Stomach (tissue), 9 donors: ENCODE measurements around the gene ACER1. TPM values are rescaled to one million over a fixed set of nuclear protein-coding genes. Genes with fewer than 3 reads are reported as not detected.
"Not testable (repeated sequence)": the region's sequence is repeated elsewhere in the genome, so short reads cannot be mapped to it uniquely, and the experiment has no call there.

ENCODE experiments used
- DNase-seq, 2 donors: peaks; one replicate each; pipeline versions ENCODE4 v3.0.0 to v3.0.0-alpha.2; 2013 to 2019
- H3K27ac ChIP-seq, 5 donors: fragments of 200-600 bp in 4 of 5; sonication (generic) in 4 of 5; one replicate each; pipeline ENCODE4 v1.5.1; 2013 to 2019; ENCODE audit warnings: mild to moderate bottlenecking in 1 of 5, moderate library complexity in 1 of 5
- H3K27me3 ChIP-seq, 3 donors: fragments of 200-600 bp; sonication (generic); one replicate each; pipeline ENCODE4 v1.5.1; 2017 to 2019; ENCODE audit warnings: mixed run types in 1 of 3
- H3K36me3 ChIP-seq, 4 donors: fragments of 200-600 bp; sonication (generic); 1 replicate in 3 of 4; 2 replicates in 1 of 4; pipeline ENCODE4 v1.5.1; 2016 to 2019
- H3K4me1 ChIP-seq, 4 donors: fragments of 200-600 bp; sonication (generic); one replicate each; pipeline ENCODE4 v1.5.1; 2016 to 2019
- H3K4me3 ChIP-seq, 4 donors: fragments of 200-600 bp; sonication (generic) in 3 of 4; one replicate each; pipeline ENCODE4 v1.5.1; 2016 to 2019; ENCODE audit warnings: mild to moderate bottlenecking in 1 of 4
- H3K9me3 ChIP-seq, 4 donors: fragments of 200-600 bp; sonication (generic); one replicate each; pipeline ENCODE4 v1.5.1; 2016 to 2019
- EP300 ChIP-seq: sonication (generic); formaldehyde crosslinking; IDR thresholded peaks from one replicate; pipeline ENCODE4 v1.6.1; 2017; ENCODE audit warnings: antibody characterized with exemption
- POLR2A ChIP-seq, 4 donors: fragments of 450-650 bp; IDR thresholded peaks; one replicate each; pipeline ENCODE4 v1.6.1; 2016; ENCODE audit warnings: antibody characterized with exemption in 4 of 4, control low read depth in 2 of 4, mild to moderate bottlenecking in 1 of 4, moderate library complexity in 1 of 4
- POLR2AphosphoS5 ChIP-seq, 3 donors: sonication (generic); formaldehyde crosslinking; IDR thresholded peaks; one replicate each; pipeline ENCODE4 v1.6.1; 2016; ENCODE audit warnings: antibody characterized with exemption in 3 of 3
- WGBS, 5 donors: extraction: QIAGEN DNeasy Blood & Tissue Kit in 3 of 5; methylation state at CpG; one replicate each; pipeline versions ENCODE4 v1.1.5 to v1.1.7; 2013 to 2018; 5-methylcytosine and 5-hydroxymethylcytosine counted together
- intact Hi-C: fragments of 100-400 bp; cut with DNase I; formaldehyde crosslinking; loops from one replicate; pipeline ENCODE4 v1.15.1; 2023; ENCODE audit warnings: low total_unique reads
- polyA plus RNA-seq, 3 donors: library from polyadenylated mRNA; stranded (reverse); fragments of 200-250 nt; gene quantifications; one replicate each; pipeline ENCODE4 v1.2.3, GENCODE V29; 2013
- total RNA-seq, 5 donors: library from RNA; depleted of rRNA; stranded (reverse); fragments of >200 nt; gene quantifications; one replicate each; pipeline versions ENCODE4 v1.1.0 to v1.2.3, GENCODE V29; 2014 to 2016
- TF ChIP-seq, protein P1 (sequence below), 7 experiments: fragments of 450-650 bp in 4 of 7; fragments of 200-600 bp in 3 of 7; sonication (generic) in 3 of 7; IDR thresholded peaks; one replicate each; pipeline ENCODE4 v1.5.1; 2016 to 2019; ENCODE audit warnings: antibody characterized with exemption in 7 of 7, control low read depth in 2 of 7, mild to moderate bottlenecking in 1 of 7
- donor health status: healthy with polysubstance abuse.
- donor health status: Bipolar disorder and iron deficiency.
- donor health status: healthy.

Gene ACER1
- total and polyA plus RNA-seq, 8 donors: 0.08 to 3.5 TPM; not detected in 6

DNA sequence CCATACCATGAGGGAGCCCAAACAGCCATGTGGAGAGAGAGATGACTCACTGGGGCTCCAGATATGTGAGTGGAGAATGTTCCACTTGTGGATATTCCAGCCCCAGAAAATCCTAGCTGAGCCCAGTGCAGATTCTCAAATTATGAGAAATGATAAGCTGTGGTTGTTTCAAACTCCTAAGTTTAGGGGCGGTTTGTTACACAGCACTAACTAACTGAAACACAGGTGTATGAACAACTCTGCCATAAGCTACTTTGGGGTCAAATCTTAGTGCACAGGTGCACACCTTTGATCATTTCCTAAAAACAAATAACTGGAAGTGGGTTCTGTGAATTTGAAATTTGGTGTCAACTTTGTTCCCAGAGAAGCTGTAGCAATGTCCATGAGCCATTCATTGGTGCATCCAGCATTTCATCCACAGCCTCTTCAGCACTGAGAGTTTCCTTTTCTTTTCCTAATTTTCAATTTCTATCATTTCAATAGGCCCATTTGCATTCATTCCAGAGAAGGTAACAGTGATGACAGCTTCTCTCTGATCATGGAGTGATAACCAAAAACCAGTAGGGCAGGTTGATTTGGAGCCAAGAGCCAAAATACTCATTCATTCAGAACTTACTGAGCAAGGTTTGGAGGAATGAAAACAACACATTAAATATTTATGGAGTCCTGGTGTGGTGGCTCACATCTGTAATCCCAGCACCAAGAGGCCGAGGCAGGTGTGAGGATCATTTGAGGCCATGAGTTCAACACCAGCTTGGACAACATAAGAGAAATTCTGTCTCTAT is 19.2 kb upstream of the ACER1 start:
- H3K9me3 ChIP-seq: peaks cover 0 to 4% (median 0%) of the 10 kb centered on the region in 4 donors
- DNase-seq: no peak
- no peaks in the 10 kb centered on the region for H3K27me3 ChIP-seq
- H3K4me1 ChIP-seq: no peaks in the 10 kb centered on the region
- WGBS, 5 donors: 77 to 88% (median 86%) methylated on average over 2 of the region's 2 CpGs
- H3K36me3 ChIP-seq: no peaks in the 10 kb centered on the region
- H3K27ac ChIP-seq: no peak overlapping the region
- intact Hi-C loops: no loop called here
- TF ChIP-seq, protein P1, sequence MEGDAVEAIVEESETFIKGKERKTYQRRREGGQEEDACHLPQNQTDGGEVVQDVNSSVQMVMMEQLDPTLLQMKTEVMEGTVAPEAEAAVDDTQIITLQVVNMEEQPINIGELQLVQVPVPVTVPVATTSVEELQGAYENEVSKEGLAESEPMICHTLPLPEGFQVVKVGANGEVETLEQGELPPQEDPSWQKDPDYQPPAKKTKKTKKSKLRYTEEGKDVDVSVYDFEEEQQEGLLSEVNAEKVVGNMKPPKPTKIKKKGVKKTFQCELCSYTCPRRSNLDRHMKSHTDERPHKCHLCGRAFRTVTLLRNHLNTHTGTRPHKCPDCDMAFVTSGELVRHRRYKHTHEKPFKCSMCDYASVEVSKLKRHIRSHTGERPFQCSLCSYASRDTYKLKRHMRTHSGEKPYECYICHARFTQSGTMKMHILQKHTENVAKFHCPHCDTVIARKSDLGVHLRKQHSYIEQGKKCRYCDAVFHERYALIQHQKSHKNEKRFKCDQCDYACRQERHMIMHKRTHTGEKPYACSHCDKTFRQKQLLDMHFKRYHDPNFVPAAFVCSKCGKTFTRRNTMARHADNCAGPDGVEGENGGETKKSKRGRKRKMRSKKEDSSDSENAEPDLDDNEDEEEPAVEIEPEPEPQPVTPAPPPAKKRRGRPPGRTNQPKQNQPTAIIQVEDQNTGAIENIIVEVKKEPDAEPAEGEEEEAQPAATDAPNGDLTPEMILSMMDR (IDR thresholded peaks at IDR 0.05): no peak
- TF ChIP-seq POLR2A (IDR thresholded peaks at IDR 0.05): no peak
- no peak for TF ChIP-seq POLR2AphosphoS5 (IDR thresholded peaks at IDR 0.05)
- TF ChIP-seq EP300: no peak
- no peak overlapping the region for H3K4me3 ChIP-seq

- WGBS, 5 donors: 30 to 60% (median 57%) methylated on average over 2 of the region's 2 CpGs
- TF ChIP-seq, protein P1 (IDR thresholded peaks at IDR 0.05): no peak
- TF ChIP-seq EP300 (no peak), POLR2AphosphoS5 (IDR thresholded peaks at IDR 0.05) (no peak), POLR2A (IDR thresholded peaks at IDR 0.05) (no peak)
- H3K4me3 ChIP-seq: no peak overlapping the region
- intact Hi-C loops: no loop called here
- no peaks in the 10 kb centered on the region for H3K27me3 ChIP-seq
- no peak overlapping the region for H3K27ac ChIP-seq
- H3K4me1 ChIP-seq: no peaks in the 10 kb centered on the region
- DNase-seq: no peak
- H3K9me3 ChIP-seq: peaks cover 0 to 4% (median 0%) of the 10 kb centered on the region in 4 donors
- no peaks in the 10 kb centered on the region for H3K36me3 ChIP-seq
Measured at GRCh38 chr19:6350688-6351087, 17.3 kb upstream of the ACER1 start.

DNA sequence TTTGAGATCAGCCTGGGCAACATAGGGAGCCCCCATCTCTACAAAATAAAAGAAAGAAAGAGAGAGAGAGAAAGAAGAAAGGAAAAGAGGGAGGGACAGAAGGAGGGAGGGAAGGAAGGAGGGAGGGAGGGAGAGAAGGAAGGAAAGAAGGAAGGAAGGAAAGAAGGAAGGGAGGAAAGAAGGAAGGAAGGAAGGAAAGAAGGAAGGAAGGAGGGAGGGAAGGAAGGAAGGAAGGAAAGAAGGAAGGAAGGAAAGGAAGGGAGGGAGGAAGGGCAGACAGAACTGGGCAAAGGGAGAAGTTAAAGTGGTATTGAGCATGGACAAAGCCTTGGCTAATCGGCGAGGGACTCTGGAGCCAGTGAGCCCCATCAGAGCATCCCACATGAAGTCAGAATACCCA is 15.9 kb upstream of the ACER1 start:
- H3K27me3 ChIP-seq, H3K27ac ChIP-seq, H3K4me3 ChIP-seq, H3K9me3 ChIP-seq, DNase-seq, H3K36me3 ChIP-seq, intact Hi-C loops, H3K4me1 ChIP-seq: not testable (repeated sequence)
- 91 to 96% (median 96%) methylated on average over 2 of the region's 2 CpGs for WGBS, 5 donors

DNA sequence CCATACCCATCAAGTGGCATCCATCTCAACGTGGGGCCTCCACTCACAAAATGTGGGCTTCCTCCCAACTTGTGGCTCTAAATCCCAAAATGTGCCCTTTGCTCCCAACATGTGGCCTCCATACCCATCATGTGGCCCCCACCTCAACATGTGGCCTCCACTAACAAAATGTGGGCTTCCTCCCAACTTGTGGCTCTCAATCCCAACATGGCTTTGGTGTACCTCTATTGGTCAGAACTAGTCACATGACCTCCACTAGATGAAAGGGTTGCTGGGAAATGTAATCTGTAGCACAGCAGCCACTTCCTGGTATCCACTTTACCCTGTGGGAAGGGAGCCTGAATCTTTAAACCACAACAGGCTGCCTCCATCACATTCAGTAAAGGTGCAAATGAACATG is 10.1 kb upstream of the ACER1 start:
- no peak overlapping the region for H3K4me3 ChIP-seq
- TF ChIP-seq POLR2AphosphoS5 (IDR thresholded peaks at IDR 0.05) (no peak), POLR2A (IDR thresholded peaks at IDR 0.05) (no peak), EP300 (no peak)
- TF ChIP-seq, protein P1 (IDR thresholded peaks at IDR 0.05): no peak
- H3K36me3 ChIP-seq: no peaks in the 10 kb centered on the region
- no peak for DNase-seq
- no peaks in the 10 kb centered on the region for H3K27me3 ChIP-seq
- H3K9me3 ChIP-seq: no peaks in the 10 kb centered on the region
- no peaks in the 10 kb centered on the region for H3K4me1 ChIP-seq
- H3K27ac ChIP-seq: no peak overlapping the region
- intact Hi-C loops: no loop called here
- WGBS, 5 donors: 84 to 100% (median 94%) methylated on average over 1 of the region's 1 CpG

DNA sequence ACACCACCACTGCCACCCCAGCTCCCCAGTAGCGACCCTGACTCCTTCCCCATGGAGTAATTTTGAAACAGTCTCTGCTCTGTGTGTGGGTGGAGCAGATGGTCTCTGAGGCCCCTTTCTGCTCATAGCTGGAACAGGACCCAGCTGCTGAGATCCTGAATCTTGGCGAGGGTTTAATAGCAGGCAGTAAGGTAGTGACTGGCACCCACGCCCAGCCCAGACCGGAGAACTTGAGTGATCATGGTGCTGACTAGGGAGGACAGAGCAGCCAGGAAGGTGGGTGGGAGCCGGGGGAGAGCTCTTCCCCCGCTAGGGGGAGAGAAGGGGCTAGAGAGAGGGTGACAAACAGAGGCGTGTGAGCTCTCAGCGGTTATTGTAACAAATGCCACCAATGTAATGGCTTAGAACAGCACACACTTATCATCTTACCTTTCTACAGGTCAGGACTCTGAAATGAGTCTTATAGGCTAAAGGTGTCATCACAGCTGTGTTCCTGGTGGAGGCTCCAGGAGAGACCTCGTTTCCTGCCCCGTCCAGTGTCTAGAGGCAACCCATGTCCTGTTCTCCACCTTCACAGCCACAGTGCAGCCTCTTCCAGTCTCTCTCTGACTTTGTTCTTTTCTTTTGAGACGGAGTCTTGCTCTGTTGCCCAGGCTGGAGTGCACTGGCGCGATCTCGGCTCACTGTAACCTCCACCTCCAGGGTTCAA is 7.2 kb upstream of the ACER1 start:
- 54 to 63% (median 56%) methylated on average over 14 of the region's 14 CpGs for WGBS, 5 donors
- H3K27me3 ChIP-seq: no peaks in the 10 kb centered on the region
- H3K9me3 ChIP-seq: no peaks in the 10 kb centered on the region
- H3K27ac ChIP-seq: no peak overlapping the region
- H3K36me3 ChIP-seq: no peaks in the 10 kb centered on the region
- no peaks in the 10 kb centered on the region for H3K4me1 ChIP-seq
- TF ChIP-seq, protein P1 (IDR thresholded peaks at IDR 0.05): no peak
- no peak for TF ChIP-seq POLR2AphosphoS5 (IDR thresholded peaks at IDR 0.05)
- no peak for TF ChIP-seq POLR2A (IDR thresholded peaks at IDR 0.05)
- no peak for TF ChIP-seq EP300
- peak in 1 of 2 donors; percentile 12 for DNase-seq
- intact Hi-C loops: no loop called here
- no peak overlapping the region for H3K4me3 ChIP-seq
